Adrenal gland (tissue), 5 donors: ENCODE data around the gene PDC.

ENCODE experiments used
- CTCF ChIP-seq, 6 experiments: fragments of 450-650 bp in 4 of 6; fragments of 200-600 bp in 2 of 6; sonication (generic) in 1 of 6; IDR thresholded peaks; 1 replicate in 5 of 6; 2 replicates in 1 of 6; pipeline versions ENCODE4 v1.5.1 to v1.8.0; 2016 to 2021; ENCODE audit warnings: antibody characterized with exemption in 6 of 6, mild to moderate bottlenecking in 2 of 6, moderate library complexity in 1 of 6
- POLR2A ChIP-seq, 2 donors: fragments of 450-650 bp; IDR thresholded peaks; one replicate each; pipeline ENCODE4 v1.6.1; 2017; ENCODE audit warnings: antibody characterized with exemption in 2 of 2, mild to moderate bottlenecking in 2 of 2, moderate library complexity in 1 of 2
- donor health status: DM: no; HTN: no; CAD: no.

GRCh38 chr1:186435336-186435735 is 25.6 kb downstream of the PDC start:
- TF ChIP-seq CTCF (IDR thresholded peaks at IDR 0.05) (no peak), POLR2A (IDR thresholded peaks at IDR 0.05) (no peak)
